ENCODE measurements around the gene ADAMTS9. TPM values are rescaled to one million over a fixed set of nuclear protein-coding genes. Genes with fewer than 3 reads are reported as not detected.

ADAMTS9 gene
- total and polyA plus RNA-seq, 2 donors (not counting 3 experiments of a cell fraction or from before 2014, with no cell fraction given), result 6.5 to 23.9 TPM

DNA sequence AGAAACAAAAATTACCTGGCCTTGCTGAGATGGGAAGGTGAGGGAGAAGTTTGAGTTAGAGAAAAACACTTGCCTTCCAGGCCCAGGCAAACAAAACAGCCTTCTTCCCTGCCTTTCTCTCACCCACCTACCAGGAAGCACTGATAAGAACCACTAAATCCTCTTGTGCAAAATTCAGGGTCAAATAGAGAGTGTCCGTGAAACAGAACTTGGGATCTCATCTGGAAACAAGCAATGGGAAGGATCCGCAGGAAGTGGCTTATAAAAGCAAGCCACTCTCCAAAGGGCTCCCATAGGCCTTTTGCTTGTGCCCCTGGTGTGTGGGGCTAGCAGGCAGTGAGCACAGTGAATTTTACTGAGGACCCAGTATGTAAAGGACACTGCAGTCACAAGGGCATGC, 11.0 kb downstream of the ADAMTS9 start:
- Histone ChIP-seq H3K9me1 (replicated peaks; ENCODE audit: control insufficient read depth, extremely low read depth, insufficient read depth, low read length) (peaks cover 2% of the 10 kb centered on the region), H3K9me3 (replicated peaks; ENCODE audit: control insufficient read depth, insufficient read depth, low read length) (no peaks in the 10 kb centered on the region), H3K27me3 (ENCODE audit: control insufficient read depth in 2 of 2, insufficient read depth in 2 of 2, low read length in 2 of 2) (no peaks in the 10 kb centered on the region), H4K20me1 (replicated peaks; ENCODE audit: control insufficient read depth, extremely low read depth, insufficient read depth, low read length) (no peaks in the 10 kb centered on the region), H3K4me1 (ENCODE audit: control insufficient read depth, extremely low read depth, insufficient read depth, low read length) (no peaks in the 10 kb centered on the region), H3K4me2 (ENCODE audit: insufficient read depth, low read length) (no peak overlapping the region), H3K36me3 (ENCODE audit: control insufficient read depth in 2 of 2, extremely low read depth in 1 of 2, insufficient read depth in 2 of 2, low read length in 2 of 2) (peaks cover 2 to 18% of the 10 kb centered on the region in 2 experiments), H3K79me2 (ENCODE audit: control insufficient read depth, insufficient read depth, low read length) (peaks cover 53% of the 10 kb centered on the region), H3K9ac (replicated peaks; ENCODE audit: extremely low read depth, insufficient read depth, low read length) (no peak overlapping the region), H2AFZ (ENCODE audit: low read depth, low read length) (no peak overlapping the region), H3K4me3 (replicated peaks in 1 of 3; ENCODE audit: insufficient read depth in 1 of 3, low read depth in 1 of 3, low read length in 3 of 3) (no peak overlapping the region), H3K27ac (ENCODE audit: insufficient read depth, low read depth, low read length) (no peak overlapping the region)
- DNase-seq (ENCODE audit: low read depth, low spot score), result no peak
- intact Hi-C loops (cut with micrococcal nuclease), result no loop called here
- TF ChIP-seq POLR2AphosphoS5 (IDR thresholded peaks at IDR 0.05; ENCODE audit: insufficient read depth, low read depth, low read length), result no peak
- no peak for TF ChIP-seq JUN (IDR thresholded peaks at IDR 0.05; ENCODE audit: borderline replicate concordance, insufficient read depth, insufficient read length, low read depth)
- TF ChIP-seq POLR2A (IDR thresholded peaks at IDR 0.05; ENCODE audit: low read depth, low read length), result no peak
- TF ChIP-seq MYC (IDR thresholded peaks at IDR 0.05; ENCODE audit: low read depth, low read length), result no peak
- no peak for TF ChIP-seq EZH2 (IDR thresholded peaks at IDR 0.05; ENCODE audit: borderline replicate concordance, low read depth, low read length, severe bottlenecking)
- no peak for TF ChIP-seq GATA2 (IDR thresholded peaks at IDR 0.05; ENCODE audit: insufficient read depth, insufficient read length, low read depth, low read length)
- no peak for TF ChIP-seq FOS (IDR thresholded peaks at IDR 0.05; ENCODE audit: borderline replicate concordance, insufficient read depth, low read length)
- TF ChIP-seq, protein P1, sequence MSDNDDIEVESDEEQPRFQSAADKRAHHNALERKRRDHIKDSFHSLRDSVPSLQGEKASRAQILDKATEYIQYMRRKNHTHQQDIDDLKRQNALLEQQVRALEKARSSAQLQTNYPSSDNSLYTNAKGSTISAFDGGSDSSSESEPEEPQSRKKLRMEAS (IDR thresholded peaks at IDR 0.05; ENCODE audit: insufficient read depth, insufficient read length), result no peak
- TF ChIP-seq, protein P2, sequence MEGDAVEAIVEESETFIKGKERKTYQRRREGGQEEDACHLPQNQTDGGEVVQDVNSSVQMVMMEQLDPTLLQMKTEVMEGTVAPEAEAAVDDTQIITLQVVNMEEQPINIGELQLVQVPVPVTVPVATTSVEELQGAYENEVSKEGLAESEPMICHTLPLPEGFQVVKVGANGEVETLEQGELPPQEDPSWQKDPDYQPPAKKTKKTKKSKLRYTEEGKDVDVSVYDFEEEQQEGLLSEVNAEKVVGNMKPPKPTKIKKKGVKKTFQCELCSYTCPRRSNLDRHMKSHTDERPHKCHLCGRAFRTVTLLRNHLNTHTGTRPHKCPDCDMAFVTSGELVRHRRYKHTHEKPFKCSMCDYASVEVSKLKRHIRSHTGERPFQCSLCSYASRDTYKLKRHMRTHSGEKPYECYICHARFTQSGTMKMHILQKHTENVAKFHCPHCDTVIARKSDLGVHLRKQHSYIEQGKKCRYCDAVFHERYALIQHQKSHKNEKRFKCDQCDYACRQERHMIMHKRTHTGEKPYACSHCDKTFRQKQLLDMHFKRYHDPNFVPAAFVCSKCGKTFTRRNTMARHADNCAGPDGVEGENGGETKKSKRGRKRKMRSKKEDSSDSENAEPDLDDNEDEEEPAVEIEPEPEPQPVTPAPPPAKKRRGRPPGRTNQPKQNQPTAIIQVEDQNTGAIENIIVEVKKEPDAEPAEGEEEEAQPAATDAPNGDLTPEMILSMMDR (IDR thresholded peaks at IDR 0.05; ENCODE audit: extremely low read depth in 1 of 2, insufficient read depth in 1 of 2, low read depth in 1 of 2, low read length in 2 of 2), result no peak
- dilution Hi-C loops (cut with MboI; ENCODE audit: extremely low pct_ligation_motif_present, low sequenced_read_pairs), result no loop called here
- ChIA-PET CTCF (no interaction called here), POLR2A (no interaction called here)
- no peak for FAIRE-seq
- no TSS peak for BruUV-seq (replicated peaks)
